Esophagus muscularis mucosa (tissue), 4 donors: ENCODE measurements around the gene OVCA2. TPM values are rescaled to one million over a fixed set of nuclear protein-coding genes. Genes with fewer than 3 reads are reported as not detected.

Experiments
- DNase-seq: peaks from one replicate; pipeline ENCODE4 v3.0.0-alpha.2; 2017; ENCODE audit errors: extremely low spot score
- H3K27ac ChIP-seq, 4 donors: fragments of 200-600 bp; sonication (generic); replicated peaks in 1 of 4; 1 replicate in 3 of 4; 2 replicates in 1 of 4; pipeline ENCODE4 v1.5.1; 2016 to 2019; ENCODE audit warnings: mild to moderate bottlenecking in 1 of 4
- H3K27me3 ChIP-seq, 4 donors: fragments of 200-600 bp; sonication (generic); one replicate each; pipeline versions ENCODE4 v1.5.1 to v1.6.0; 2016 to 2019
- H3K36me3 ChIP-seq, 4 donors: fragments of 200-600 bp; sonication (generic); one replicate each; pipeline ENCODE4 v1.5.1; 2016 to 2019
- H3K4me1 ChIP-seq, 4 donors: fragments of 200-600 bp; sonication (generic); one replicate each; pipeline ENCODE4 v1.5.1; 2016 to 2019
- H3K4me3 ChIP-seq, 4 donors: fragments of 200-600 bp; sonication (generic); 1 replicate in 2 of 4; 2 replicates in 2 of 4; pipeline ENCODE4 v1.5.1; 2016 to 2019; ENCODE audit warnings: mild to moderate bottlenecking in 4 of 4, moderate library complexity in 1 of 4
- H3K9me3 ChIP-seq, 4 donors: fragments of 200-600 bp; sonication (generic); 1 replicate in 3 of 4; 2 replicates in 1 of 4; pipeline ENCODE4 v1.5.1; 2016 to 2019
- CTCF ChIP-seq, 3 experiments: fragments of 200-600 bp in 2 of 3; fragments of 450-650 bp in 1 of 3; sonication (generic) in 2 of 3; IDR thresholded peaks; one replicate each; pipeline ENCODE4 v1.5.1; 2017 to 2019; ENCODE audit warnings: antibody characterized with exemption in 3 of 3, mild to moderate bottlenecking in 2 of 3, moderate library complexity in 1 of 3
- EP300 ChIP-seq: sonication (generic); formaldehyde crosslinking; IDR thresholded peaks from one replicate; pipeline ENCODE4 v1.6.1; 2017; ENCODE audit warnings: antibody characterized with exemption
- POLR2A ChIP-seq: fragments of 450-650 bp; IDR thresholded peaks from one replicate; pipeline ENCODE4 v1.6.1; 2017; ENCODE audit warnings: antibody characterized with exemption, moderate library complexity, mild to moderate bottlenecking, low read depth
- POLR2AphosphoS5 ChIP-seq, 2 donors: sonication (generic); formaldehyde crosslinking; IDR thresholded peaks; one replicate each; pipeline ENCODE4 v1.6.1; 2017; ENCODE audit warnings: antibody characterized with exemption in 2 of 2
- WGBS: methylation state at CpG from one replicate; pipeline ENCODE4 v1.1.5; 2018; 5-methylcytosine and 5-hydroxymethylcytosine counted together
- intact Hi-C: fragments of 100-400 bp; cut with DNase I; formaldehyde crosslinking; loops from one replicate; pipeline ENCODE4 v1.15.1; 2023
- total RNA-seq, 4 donors: library from RNA; depleted of rRNA; stranded (reverse); fragments of >200 nt; gene quantifications; one replicate each; pipeline versions ENCODE4 v1.1.0 to v1.2.1, GENCODE V29; 2016

Gene OVCA2
- total RNA-seq, 4 donors from 2014 or later = 34.9 to 38.9 (median 38.0) TPM

DNA sequence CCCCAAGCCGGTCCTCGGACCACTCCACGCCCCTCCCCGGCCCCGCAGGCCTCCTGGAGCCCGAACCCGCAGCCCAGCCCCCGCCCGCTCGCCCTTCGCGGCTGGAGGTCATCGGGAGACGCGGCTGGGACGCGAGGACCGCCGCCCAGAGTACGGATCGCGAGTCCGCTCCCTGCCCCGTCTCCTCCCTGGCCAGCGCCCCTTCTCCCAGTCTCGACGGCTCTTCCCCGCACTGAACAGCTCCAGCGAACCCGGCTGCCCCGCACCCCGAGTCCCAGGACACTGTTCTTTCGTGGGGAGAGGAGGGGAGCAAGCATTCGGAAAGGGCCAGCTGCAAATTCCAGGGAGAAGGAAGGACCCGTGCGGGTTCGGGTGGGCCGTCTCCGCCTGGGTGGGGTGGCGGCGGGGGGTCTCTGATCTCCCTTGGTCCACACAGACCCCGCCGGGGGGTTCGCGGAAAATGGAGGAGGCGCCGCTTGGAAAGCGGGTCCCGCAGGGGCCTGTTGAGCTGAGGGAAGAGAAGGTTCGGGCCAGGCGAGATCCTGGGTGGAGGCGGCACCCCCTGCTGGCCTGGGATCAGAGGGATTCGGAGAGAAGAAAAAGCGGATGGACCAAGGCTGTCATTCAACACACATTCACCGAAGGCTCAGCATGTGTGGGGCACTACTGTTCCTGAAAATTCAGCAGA lies 16.1 kb upstream of the OVCA2 start:
- no peak for DNase-seq
- no peaks in the 10 kb centered on the region for H3K9me3 ChIP-seq
- H3K4me3 ChIP-seq = peak overlapping the region; percentile 53 to 65 (median 60)
- H3K27ac ChIP-seq = peak overlapping the region in 3 of 4 donors; percentile 5 to 36 (median 25)
- no peaks in the 10 kb centered on the region for H3K36me3 ChIP-seq
- intact Hi-C loops = loop anchor here (1.0 kb wide), 1 partner anchor 116 kb away; no protein-coding TSS in a partner anchor
- peaks cover 32 to 49% (median 43%) of the 10 kb centered on the region in 4 donors for H3K4me1 ChIP-seq
- peaks cover 10 to 68% (median 19%) of the 10 kb centered on the region in 4 donors for H3K27me3 ChIP-seq
- TF ChIP-seq POLR2AphosphoS5 (IDR thresholded peaks at IDR 0.05) = peak in 1 of 2 donors; percentile 19
- no peak for TF ChIP-seq EP300
- TF ChIP-seq CTCF (IDR thresholded peaks at IDR 0.05) = peak; percentile 64 to 72 (median 66)
- WGBS = under 1% methylated on average over 36 of the region's 55 CpGs

DNA sequence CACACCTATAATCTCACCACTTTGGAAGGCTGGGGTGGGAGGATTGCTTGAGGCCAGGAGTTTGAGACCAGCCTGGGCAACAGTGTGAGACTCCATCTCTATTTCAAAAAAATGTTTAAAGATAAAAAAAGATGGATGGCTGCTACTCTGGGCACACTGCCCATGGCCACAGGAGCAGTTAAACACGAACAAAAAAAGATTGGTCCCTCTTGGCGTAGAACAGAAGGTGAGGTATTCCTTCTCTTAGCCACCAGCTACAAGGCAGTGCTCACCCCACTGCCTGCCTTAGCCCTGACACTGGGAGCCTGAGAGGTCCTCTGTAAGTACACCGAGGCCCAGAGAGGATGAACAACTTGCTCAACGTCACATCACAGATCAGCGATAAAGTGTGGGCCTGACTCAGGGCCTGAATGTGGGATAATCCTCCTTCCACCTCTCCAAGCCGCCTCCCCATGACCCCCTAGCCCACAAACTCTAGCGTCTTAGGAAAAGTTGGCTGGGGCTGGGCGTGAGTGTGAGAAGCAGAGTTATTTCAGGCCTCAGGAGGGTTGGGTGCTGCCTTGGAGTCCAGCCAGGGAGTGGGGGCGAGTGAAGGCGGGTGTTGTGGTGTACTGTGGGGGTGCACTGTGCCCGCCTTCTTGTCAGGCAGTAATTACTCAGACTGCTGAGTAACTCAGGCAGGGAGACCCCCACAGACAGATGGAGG lies 14.1 kb upstream of the OVCA2 start:
- intact Hi-C loops = no loop called here
- no peaks in the 10 kb centered on the region for H3K9me3 ChIP-seq
- DNase-seq = no peak
- H3K27ac ChIP-seq = no peak overlapping the region
- peaks cover 0 to 4% (median 2%) of the 10 kb centered on the region in 4 donors for H3K36me3 ChIP-seq
- H3K27me3 ChIP-seq = peaks cover 10 to 65% (median 19%) of the 10 kb centered on the region in 4 donors
- peaks cover 43 to 67% (median 60%) of the 10 kb centered on the region in 4 donors for H3K4me1 ChIP-seq
- TF ChIP-seq POLR2AphosphoS5 (IDR thresholded peaks at IDR 0.05) (no peak), EP300 (no peak), CTCF (IDR thresholded peaks at IDR 0.05) (no peak), POLR2A (no peak)
- WGBS = 53% methylated on average over 11 of the region's 11 CpGs
- no peak overlapping the region for H3K4me3 ChIP-seq

DNA sequence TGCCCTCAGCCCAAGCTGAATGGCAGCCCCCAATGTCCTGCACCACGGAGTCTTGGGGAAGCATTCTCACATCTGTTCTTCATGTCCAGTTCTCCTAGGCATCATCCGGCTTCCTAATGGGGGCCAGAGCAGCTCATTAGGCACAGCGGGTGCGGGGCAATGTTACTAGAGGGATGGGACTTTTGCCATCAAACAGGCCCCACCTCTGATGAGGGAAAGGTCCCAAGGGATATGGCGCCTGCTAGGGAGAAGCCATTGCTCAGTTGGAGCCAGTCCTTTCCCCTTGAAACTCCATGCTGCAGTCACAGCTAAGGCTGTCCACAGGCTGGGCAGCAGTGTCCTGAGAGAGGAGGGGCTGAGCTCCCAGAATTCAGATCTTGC lies 13.6 kb upstream of the OVCA2 start:
- H3K27ac ChIP-seq = no peak overlapping the region
- no peak for DNase-seq
- no peaks in the 10 kb centered on the region for H3K9me3 ChIP-seq
- peaks cover 0 to 5% (median 2%) of the 10 kb centered on the region in 4 donors for H3K36me3 ChIP-seq
- peaks cover 43 to 67% (median 62%) of the 10 kb centered on the region in 4 donors for H3K4me1 ChIP-seq
- TF ChIP-seq POLR2A (no peak), POLR2AphosphoS5 (IDR thresholded peaks at IDR 0.05) (no peak), EP300 (no peak), CTCF (IDR thresholded peaks at IDR 0.05) (no peak)
- intact Hi-C loops = no loop called here
- no peak overlapping the region for H3K4me3 ChIP-seq
- WGBS = 82% methylated on average over 3 of the region's 5 CpGs
- H3K27me3 ChIP-seq = peaks cover 10 to 61% (median 16%) of the 10 kb centered on the region in 4 donors

DNA sequence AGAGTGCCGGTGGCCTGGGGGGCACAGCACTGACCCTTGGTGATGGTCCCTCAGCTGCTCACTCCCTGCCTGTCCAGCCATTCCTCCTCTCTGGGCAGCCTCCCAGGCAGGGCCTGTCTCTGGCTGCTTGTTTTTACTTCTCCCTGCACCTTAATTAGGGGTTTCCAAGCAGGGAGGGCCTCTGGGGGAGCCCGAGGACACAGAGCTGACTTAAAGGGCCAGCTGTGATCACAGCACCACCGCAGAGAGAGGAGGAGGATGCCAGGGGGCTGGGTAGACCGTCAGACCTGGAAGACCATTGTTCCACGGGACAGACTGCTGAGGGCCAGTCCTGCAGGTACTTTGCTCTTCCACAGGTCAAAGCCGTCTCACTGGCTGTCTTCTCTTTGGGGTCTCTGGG lies 13.1 kb upstream of the OVCA2 start:
- peaks cover 10 to 56% (median 15%) of the 10 kb centered on the region in 4 donors for H3K27me3 ChIP-seq
- no peaks in the 10 kb centered on the region for H3K9me3 ChIP-seq
- intact Hi-C loops = no loop called here
- H3K36me3 ChIP-seq = peaks cover under 1 to 10% (median 7%) of the 10 kb centered on the region in 4 donors
- peaks cover 38 to 66% (median 60%) of the 10 kb centered on the region in 4 donors for H3K4me1 ChIP-seq
- DNase-seq = no peak
- no peak overlapping the region for H3K27ac ChIP-seq
- no peak overlapping the region for H3K4me3 ChIP-seq
- WGBS = 100% methylated on average over 3 of the region's 6 CpGs
- TF ChIP-seq EP300 (no peak), POLR2AphosphoS5 (IDR thresholded peaks at IDR 0.05) (no peak), POLR2A (no peak), CTCF (IDR thresholded peaks at IDR 0.05) (no peak)
